SU-DHL-6 (cell line): ENCODE results near the gene ISYNA1.

Experiments
- CTCF ChIP-seq: fragments of 200-600 bp; sonication (generic); IDR thresholded peaks from one replicate; pipeline ENCODE4 v1.5.1; 2017; ENCODE audit warnings: antibody characterized with exemption, mild to moderate bottlenecking, low read length, moderate library complexity; ENCODE audit not compliant: insufficient read depth, poor library complexity, severe bottlenecking
- EZH2phosphoT487 ChIP-seq: fragments of 200-600 bp; sonication (generic), shearing (Covaris generic); conservative IDR thresholded peaks from 2 replicates; pipeline ENCODE4 v1.6.1; 2018; ENCODE audit warnings: mild to moderate bottlenecking, antibody characterized with exemption, low read length, moderate library complexity, mixed read lengths

- TF ChIP-seq CTCF (no peak), EZH2phosphoT487 (no peak)
Measured at GRCh38 chr19:18468517-18468916, 30.6 kb upstream of the ISYNA1 start.
